DOHH2 (cell line): ENCODE measurements around the gene IFT57.
"Not testable (repeated sequence)": the region's sequence is repeated elsewhere in the genome, so short reads cannot be mapped to it uniquely, and the experiment has no call there.

Source experiments
- H3F3A ChIP-seq: fragments of 200-600 bp; sonication (generic), shearing (Covaris generic); 2 replicates; pipeline ENCODE4 v1.6.0; 2016; ENCODE audit warnings: antibody characterized with exemption, mild to moderate bottlenecking; ENCODE audit not compliant: control insufficient read depth, insufficient read depth
- H3K27ac ChIP-seq: fragments of 200-600 bp; sonication (generic); 2 replicates; pipeline ENCODE4 v1.5.1; 2014; ENCODE audit warnings: low read depth, mild to moderate bottlenecking, low read length, moderate library complexity
- H3K27me3 ChIP-seq: fragments of 200-600 bp; sonication (generic); 2 replicates; pipeline ENCODE4 v1.6.1; 2014; ENCODE audit warnings: mild to moderate bottlenecking, low read length, mixed read lengths; ENCODE audit not compliant: control insufficient read depth
- H3K36me3 ChIP-seq: fragments of 200-600 bp; sonication (generic); 2 replicates; pipeline ENCODE4 v1.6.1; 2014; ENCODE audit warnings: mild to moderate bottlenecking, low read length, moderate library complexity, mixed read lengths; ENCODE audit not compliant: control insufficient read depth
- H3K4me1 ChIP-seq: fragments of 200-600 bp; sonication (generic); 2 replicates; pipeline ENCODE4 v1.6.1; 2014; ENCODE audit warnings: mild to moderate bottlenecking, low read length, mixed read lengths; ENCODE audit not compliant: control insufficient read depth
- H3K4me2 ChIP-seq: fragments of 200-600 bp; sonication (generic); 2 replicates; pipeline ENCODE4 v1.6.0; 2014; ENCODE audit warnings: mild to moderate bottlenecking, low read length, moderate library complexity
- H3K4me3 ChIP-seq: fragments of 200-600 bp; sonication (generic); 2 replicates; pipeline ENCODE4 v1.5.1; 2014; ENCODE audit warnings: mild to moderate bottlenecking, low read length, mixed read lengths
- H3K79me2 ChIP-seq: fragments of 200-600 bp; sonication (generic); 2 replicates; pipeline ENCODE4 v1.6.1; 2014; ENCODE audit warnings: mild to moderate bottlenecking, low read length, mixed read lengths; ENCODE audit not compliant: control insufficient read depth
- H3K9me2 ChIP-seq: fragments of 200-600 bp; sonication (generic); replicated peaks from 2 replicates; pipeline ENCODE4 v1.6.1; 2014; ENCODE audit warnings: mild to moderate bottlenecking, low read length, mixed read lengths; ENCODE audit not compliant: control insufficient read depth
- H3K9me3 ChIP-seq: fragments of 200-600 bp; sonication (generic); 2 replicates; pipeline ENCODE4 v1.6.1; 2014; ENCODE audit warnings: antibody characterized with exemption, low read length, mixed read lengths; ENCODE audit not compliant: control insufficient read depth, insufficient read depth
- H4K20me1 ChIP-seq: fragments of 200-600 bp; sonication (generic); 2 replicates; pipeline ENCODE4 v1.6.0; 2014; ENCODE audit warnings: low read depth, mild to moderate bottlenecking, antibody characterized with exemption, low read length, moderate library complexity; ENCODE audit not compliant: control insufficient read depth, insufficient read depth
- EZH2phosphoT487 ChIP-seq: fragments of 200-600 bp; sonication (generic); IDR thresholded peaks from 2 replicates; pipeline ENCODE4 v1.6.1; 2017; ENCODE audit warnings: borderline replicate concordance, mild to moderate bottlenecking, antibody characterized with exemption, low read length, moderate library complexity, mixed read lengths
- TF ChIP-seq, protein P1 (sequence below): fragments of 200-600 bp; sonication (generic); IDR thresholded peaks from one replicate; pipeline ENCODE4 v1.5.1; 2014; ENCODE audit warnings: antibody characterized with exemption, mild to moderate bottlenecking, low read depth, low read length; ENCODE audit not compliant: poor library complexity, severe bottlenecking

Gene IFT57

DNA sequence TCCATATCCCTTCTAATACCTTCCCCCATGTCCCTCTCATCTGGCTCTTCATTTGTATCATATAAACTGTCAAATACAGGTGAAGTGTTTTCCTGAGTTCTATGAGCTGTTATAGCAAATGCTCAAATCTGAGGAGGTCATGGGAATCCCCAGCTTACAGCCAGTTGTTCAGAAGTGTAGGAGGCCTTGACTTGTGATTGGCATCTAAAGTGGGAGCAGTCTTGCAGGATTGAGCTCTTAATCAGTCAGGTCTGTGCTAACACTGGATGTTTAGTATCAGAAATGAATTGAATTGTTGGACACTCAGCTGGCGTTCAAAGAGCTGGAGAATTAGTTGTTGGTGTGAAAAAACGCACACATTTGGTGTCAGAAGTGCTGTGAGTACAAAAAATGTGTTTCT lies 65.0 kb downstream of the IFT57 start:
- H3K4me3 ChIP-seq: no peak overlapping the region
- H4K20me1 ChIP-seq: no peaks in the 10 kb centered on the region
- no peak overlapping the region for H3K4me2 ChIP-seq
- H3K4me1 ChIP-seq: peaks cover 15% of the 10 kb centered on the region
- no peak for TF ChIP-seq EZH2phosphoT487
- TF ChIP-seq, protein P1, sequence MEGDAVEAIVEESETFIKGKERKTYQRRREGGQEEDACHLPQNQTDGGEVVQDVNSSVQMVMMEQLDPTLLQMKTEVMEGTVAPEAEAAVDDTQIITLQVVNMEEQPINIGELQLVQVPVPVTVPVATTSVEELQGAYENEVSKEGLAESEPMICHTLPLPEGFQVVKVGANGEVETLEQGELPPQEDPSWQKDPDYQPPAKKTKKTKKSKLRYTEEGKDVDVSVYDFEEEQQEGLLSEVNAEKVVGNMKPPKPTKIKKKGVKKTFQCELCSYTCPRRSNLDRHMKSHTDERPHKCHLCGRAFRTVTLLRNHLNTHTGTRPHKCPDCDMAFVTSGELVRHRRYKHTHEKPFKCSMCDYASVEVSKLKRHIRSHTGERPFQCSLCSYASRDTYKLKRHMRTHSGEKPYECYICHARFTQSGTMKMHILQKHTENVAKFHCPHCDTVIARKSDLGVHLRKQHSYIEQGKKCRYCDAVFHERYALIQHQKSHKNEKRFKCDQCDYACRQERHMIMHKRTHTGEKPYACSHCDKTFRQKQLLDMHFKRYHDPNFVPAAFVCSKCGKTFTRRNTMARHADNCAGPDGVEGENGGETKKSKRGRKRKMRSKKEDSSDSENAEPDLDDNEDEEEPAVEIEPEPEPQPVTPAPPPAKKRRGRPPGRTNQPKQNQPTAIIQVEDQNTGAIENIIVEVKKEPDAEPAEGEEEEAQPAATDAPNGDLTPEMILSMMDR: no peak
- no peak overlapping the region for H3K27ac ChIP-seq
- H3K79me2 ChIP-seq: no peaks in the 10 kb centered on the region
- H3K9me2 ChIP-seq: no peaks in the 10 kb centered on the region
- H3K27me3 ChIP-seq: no peaks in the 10 kb centered on the region
- no peaks in the 10 kb centered on the region for H3K9me3 ChIP-seq
- no peaks in the 10 kb centered on the region for H3F3A ChIP-seq
- peaks cover 20% of the 10 kb centered on the region for H3K36me3 ChIP-seq

DNA sequence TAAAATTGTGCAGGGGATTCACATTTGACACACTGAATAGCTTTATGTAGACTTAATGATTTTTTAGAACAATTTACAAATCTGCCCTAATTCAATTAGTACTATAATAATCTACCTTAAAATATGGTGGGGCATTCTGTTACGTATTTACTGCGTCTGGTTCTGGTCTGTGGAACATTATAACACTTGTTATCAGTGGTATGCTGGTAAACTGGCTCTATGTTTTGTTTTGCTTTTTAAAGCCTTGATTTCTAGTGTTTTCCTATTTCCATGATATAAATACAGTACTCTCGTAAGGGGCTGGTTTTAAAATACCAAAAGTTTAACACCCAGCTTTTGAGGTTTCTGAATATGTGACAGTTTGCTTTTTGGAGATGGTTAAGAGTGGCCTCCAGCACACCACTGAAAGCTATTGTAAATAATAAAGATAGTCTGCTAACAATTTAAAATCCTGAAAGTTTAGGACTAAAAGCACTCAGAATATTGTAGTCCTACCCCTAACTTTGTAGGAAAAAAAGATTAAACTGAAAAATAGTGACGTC lies 65.8 kb downstream of the IFT57 start:
- TF ChIP-seq, protein P1: no peak
- no peak for TF ChIP-seq EZH2phosphoT487
- H3K4me3 ChIP-seq: no peak overlapping the region

DNA sequence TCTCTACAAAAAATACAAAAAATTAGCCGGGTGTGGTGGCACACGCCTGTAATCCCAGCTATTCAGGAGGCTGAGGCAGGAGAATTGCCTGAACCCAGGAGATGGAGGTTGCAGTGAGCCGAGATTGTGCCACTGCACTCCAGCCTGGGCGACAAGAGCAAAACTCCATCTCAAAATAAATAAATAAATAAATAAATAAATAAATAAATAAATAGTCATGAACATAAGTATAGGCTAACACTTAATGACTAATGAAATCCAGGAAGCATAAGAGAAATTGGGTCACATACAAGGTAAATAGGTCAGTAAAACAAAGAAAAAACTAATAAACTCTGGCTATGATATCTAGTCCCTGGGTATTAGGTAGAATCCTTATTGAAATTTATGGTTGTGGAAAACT lies 66.6 kb downstream of the IFT57 start:
- not testable (repeated sequence) for H3K27ac ChIP-seq, H3K4me2 ChIP-seq
- peaks cover 11% of the 10 kb centered on the region for H3K4me1 ChIP-seq

More for the DNA sequence above, 65.8 kb downstream of the IFT57 start:
- Histone ChIP-seq H3K27me3 (no peaks in the 10 kb centered on the region), H3K4me1 (peaks cover 11% of the 10 kb centered on the region), H4K20me1 (no peaks in the 10 kb centered on the region), H3K4me2 (no peak overlapping the region), H3F3A (no peaks in the 10 kb centered on the region), H3K9me2 (no peaks in the 10 kb centered on the region), H3K36me3 (peaks cover 13% of the 10 kb centered on the region; the same call in 1 of the 2 replicates), H3K79me2 (no peaks in the 10 kb centered on the region), H3K27ac (no peak overlapping the region), H3K9me3 (no peaks in the 10 kb centered on the region)

DNA sequence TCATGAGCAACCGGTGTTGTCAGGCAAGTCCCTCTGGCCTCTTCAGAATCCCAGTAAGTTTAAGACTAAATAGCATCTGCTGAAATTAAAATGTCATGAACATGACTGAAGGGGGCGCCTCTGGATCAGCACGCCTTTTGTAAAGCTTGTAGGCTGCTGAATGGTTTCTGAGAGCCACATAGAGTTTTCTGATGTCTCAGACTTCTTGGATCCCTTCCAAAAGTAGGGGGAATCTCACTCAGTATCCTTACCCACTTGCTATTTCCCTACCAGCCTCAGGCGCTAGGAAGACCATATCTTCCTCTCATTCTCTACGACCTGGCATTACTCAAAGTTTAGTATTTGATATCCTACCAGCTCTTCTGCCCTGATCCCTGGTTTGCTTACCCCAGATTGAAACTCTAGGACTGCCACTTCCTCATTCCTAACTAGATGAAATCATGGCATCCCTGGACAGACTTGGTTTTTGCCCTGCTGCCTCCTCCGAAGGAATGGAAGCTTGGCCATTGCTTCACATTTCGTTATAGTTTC lies 68.7 kb downstream of the IFT57 start:
- Histone ChIP-seq H3K36me3 (no peaks in the 10 kb centered on the region), H4K20me1 (no peaks in the 10 kb centered on the region), H3K9me2 (no peaks in the 10 kb centered on the region), H3K79me2 (no peaks in the 10 kb centered on the region), H3K4me1 (peaks cover 11% of the 10 kb centered on the region), H3K9me3 (no peaks in the 10 kb centered on the region), H3F3A (no peaks in the 10 kb centered on the region), H3K4me3 (no peak overlapping the region), H3K27me3 (no peaks in the 10 kb centered on the region), H3K27ac (no peak overlapping the region), H3K4me2 (no peak overlapping the region)
- TF ChIP-seq EZH2phosphoT487: no peak
- TF ChIP-seq, protein P1: peak; percentile 74

More for the DNA sequence above, 66.6 kb downstream of the IFT57 start:
- not testable (repeated sequence) for H3K4me3 ChIP-seq, H3K79me2 ChIP-seq, H4K20me1 ChIP-seq, H3K9me2 ChIP-seq, H3K36me3 ChIP-seq, H3K27me3 ChIP-seq, H3F3A ChIP-seq, H3K9me3 ChIP-seq
